Adrenal gland (tissue), 5 donors: ENCODE results near the gene GALR2.

ENCODE experiments used
- CTCF ChIP-seq, 6 experiments: fragments of 450-650 bp in 4 of 6; fragments of 200-600 bp in 2 of 6; sonication (generic) in 1 of 6; IDR thresholded peaks; 1 replicate in 5 of 6; 2 replicates in 1 of 6; pipeline versions ENCODE4 v1.5.1 to v1.8.0; 2016 to 2021; ENCODE audit warnings: antibody characterized with exemption in 6 of 6, mild to moderate bottlenecking in 2 of 6, moderate library complexity in 1 of 6
- POLR2A ChIP-seq, 2 donors: fragments of 450-650 bp; IDR thresholded peaks; one replicate each; pipeline ENCODE4 v1.6.1; 2017; ENCODE audit warnings: antibody characterized with exemption in 2 of 2, mild to moderate bottlenecking in 2 of 2, moderate library complexity in 1 of 2
- donor health status: DM: no; HTN: no; CAD: no.

- TF ChIP-seq POLR2A (IDR thresholded peaks at IDR 0.05) (no peak), CTCF (IDR thresholded peaks at IDR 0.05) (no peak)
These were observed 13.7 kb downstream of the GALR2 start for GRCh38 chr17:76088041-76088867.
